MM.1S (cell line): ENCODE results near the gene RGS7.
"Not testable (repeated sequence)": the region's sequence is repeated elsewhere in the genome, so short reads cannot be mapped to it uniquely, and the experiment has no call there.

Experiments used
- DNase-seq: peaks from one replicate; pipeline ENCODE4 v3.0.0-alpha.2; 2015
- H2AFZ ChIP-seq: fragments of 300-600 bp; sonication (generic); 2 replicates; pipeline ENCODE4 v1.6.0; 2016; ENCODE audit warnings: antibody characterized with exemption, low read length
- H3F3A ChIP-seq: fragments of 300-600 bp; sonication (generic); 2 replicates; pipeline ENCODE4 v1.6.1; 2016; ENCODE audit warnings: mild to moderate bottlenecking, antibody characterized with exemption, low read length, moderate library complexity, mixed read lengths; ENCODE audit not compliant: insufficient read depth
- H3K27ac ChIP-seq: fragments of 300-600 bp; sonication (generic); 2 replicates; pipeline ENCODE4 v1.5.1; 2016; ENCODE audit warnings: mild to moderate bottlenecking, low read length
- H3K27me3 ChIP-seq: fragments of 300-600 bp; sonication (generic); replicated peaks from 2 replicates; pipeline ENCODE4 v1.6.0; 2016; ENCODE audit warnings: low read length; ENCODE audit not compliant: insufficient read depth
- H3K36me3 ChIP-seq: fragments of 300-600 bp; sonication (generic); replicated peaks from 2 replicates; pipeline ENCODE4 v1.6.1; 2016; ENCODE audit warnings: mild to moderate bottlenecking, low read length, mixed read lengths; ENCODE audit not compliant: insufficient read depth
- H3K4me1 ChIP-seq: fragments of 300-600 bp; sonication (generic); 2 replicates; pipeline ENCODE4 v1.6.1; 2016; ENCODE audit warnings: low read length, mixed read lengths
- H3K4me2 ChIP-seq: fragments of 300-600 bp; sonication (generic); 2 replicates; pipeline ENCODE4 v1.6.0; 2016; ENCODE audit warnings: low read depth, low read length
- H3K4me3 ChIP-seq: fragments of 300-600 bp; sonication (generic); 2 replicates; pipeline ENCODE4 v1.5.1; 2016; ENCODE audit warnings: low read length, mixed read lengths
- H3K79me2 ChIP-seq: fragments of 300-600 bp; sonication (generic); 2 replicates; pipeline ENCODE4 v1.6.1; 2016; ENCODE audit warnings: mixed run types, low read length, mixed read lengths
- H3K9ac ChIP-seq: fragments of 300-600 bp; sonication (generic); 2 replicates; pipeline ENCODE4 v1.6.1; 2016; ENCODE audit warnings: low read length, mixed read lengths
- H3K9me2 ChIP-seq: fragments of 300-600 bp; sonication (generic); replicated peaks from 2 replicates; pipeline ENCODE4 v1.6.1; 2016; ENCODE audit warnings: mild to moderate bottlenecking, low read length, mixed read lengths; ENCODE audit not compliant: insufficient read depth
- H3K9me3 ChIP-seq: fragments of 300-600 bp; sonication (generic); replicated peaks from 2 replicates; pipeline ENCODE4 v1.6.1; 2016; ENCODE audit warnings: mild to moderate bottlenecking, low read length, mixed read lengths; ENCODE audit not compliant: insufficient read depth
- H4K20me1 ChIP-seq: fragments of 300-600 bp; sonication (generic); 2 replicates; pipeline ENCODE4 v1.6.1; 2016; ENCODE audit warnings: mild to moderate bottlenecking, low read length, moderate library complexity, mixed read lengths; ENCODE audit not compliant: insufficient read depth
- CTCF ChIP-seq: fragments of 300-600 bp; sonication (generic); IDR thresholded peaks from 2 replicates; pipeline ENCODE4 v1.5.1; 2016; ENCODE audit warnings: antibody characterized with exemption, low read length, mixed read lengths
- EZH2 ChIP-seq: fragments of 300-600 bp; sonication (generic); optimal IDR thresholded peaks from 2 replicates; pipeline ENCODE3; 2017; ENCODE audit warnings: low read depth, mild to moderate bottlenecking, antibody characterized with exemption, low read length, mixed read lengths
- EZH2phosphoT487 ChIP-seq: fragments of 300-600 bp; sonication (generic); IDR thresholded peaks from 2 replicates; pipeline ENCODE4 v1.6.1; 2018; ENCODE audit warnings: antibody characterized with exemption, low read length

The RGS7 gene

GRCh38 chr1:240980342-240980741, 376.7 kb downstream of the RGS7 start:
- H3K4me3 ChIP-seq = no peak overlapping the region
- H3K36me3 ChIP-seq = no peaks in the 10 kb centered on the region
- no peaks in the 10 kb centered on the region for H3K9me3 ChIP-seq
- H3K9me2 ChIP-seq = no peaks in the 10 kb centered on the region
- no peak for TF ChIP-seq EZH2
- no peak for TF ChIP-seq CTCF
- no peak for TF ChIP-seq EZH2phosphoT487
- no peak overlapping the region for H3K9ac ChIP-seq
- H3K4me1 ChIP-seq = no peaks in the 10 kb centered on the region
- H4K20me1 ChIP-seq = no peaks in the 10 kb centered on the region
- DNase-seq = no peak
- no peaks in the 10 kb centered on the region for H3K27me3 ChIP-seq
- H3F3A ChIP-seq = no peaks in the 10 kb centered on the region
- H2AFZ ChIP-seq = no peak overlapping the region
- no peak overlapping the region for H3K27ac ChIP-seq
- no peaks in the 10 kb centered on the region for H3K79me2 ChIP-seq
- no peak overlapping the region for H3K4me2 ChIP-seq

GRCh38 chr1:240976685-240977084, 380.3 kb downstream of the RGS7 start:
- Histone ChIP-seq H3K27ac (no peak overlapping the region), H3K79me2 (no peaks in the 10 kb centered on the region), H3K4me3 (no peak overlapping the region), H3K4me1 (no peaks in the 10 kb centered on the region), H3K9ac (no peak overlapping the region), H3K9me2 (no peaks in the 10 kb centered on the region), H3K9me3 (no peaks in the 10 kb centered on the region), H2AFZ (no peak overlapping the region), H3K4me2 (no peak overlapping the region), H3K36me3 (no peaks in the 10 kb centered on the region), H3F3A (no peaks in the 10 kb centered on the region), H3K27me3 (no peaks in the 10 kb centered on the region), H4K20me1 (no peaks in the 10 kb centered on the region)
- no peak for DNase-seq
- no peak for TF ChIP-seq EZH2
- TF ChIP-seq CTCF = no peak
- TF ChIP-seq EZH2phosphoT487 = no peak

DNA sequence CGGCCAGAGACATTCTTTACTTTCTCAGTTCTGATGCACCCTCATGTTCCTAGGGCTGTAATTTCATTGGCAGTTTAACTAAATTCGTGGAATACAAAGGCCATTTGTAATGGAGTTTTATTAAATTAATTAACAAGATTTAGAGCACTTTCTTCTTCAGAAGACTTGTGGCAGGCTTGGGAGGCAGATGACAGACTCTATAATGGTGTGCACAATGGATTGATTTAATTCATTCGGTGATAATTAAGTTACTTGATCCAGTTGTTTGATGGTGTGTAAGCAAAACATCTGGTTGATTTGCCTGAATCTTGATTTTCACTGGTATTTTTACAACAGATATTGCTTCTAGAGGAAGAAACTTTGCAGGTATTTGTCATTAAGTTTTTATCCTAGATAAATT, 383.1 kb downstream of the RGS7 start:
- no peak overlapping the region for H3K4me3 ChIP-seq
- H3K79me2 ChIP-seq = no peaks in the 10 kb centered on the region
- DNase-seq = no peak
- no peak overlapping the region for H3K9ac ChIP-seq
- no peak overlapping the region for H3K4me2 ChIP-seq
- H3K4me1 ChIP-seq = no peaks in the 10 kb centered on the region
- H3F3A ChIP-seq = no peaks in the 10 kb centered on the region
- no peaks in the 10 kb centered on the region for H3K36me3 ChIP-seq
- no peaks in the 10 kb centered on the region for H3K9me2 ChIP-seq
- TF ChIP-seq EZH2 (no peak), CTCF (no peak), EZH2phosphoT487 (no peak)
- no peaks in the 10 kb centered on the region for H3K9me3 ChIP-seq
- no peaks in the 10 kb centered on the region for H4K20me1 ChIP-seq
- H2AFZ ChIP-seq = no peak overlapping the region
- no peak overlapping the region for H3K27ac ChIP-seq
- H3K27me3 ChIP-seq = no peaks in the 10 kb centered on the region

DNA sequence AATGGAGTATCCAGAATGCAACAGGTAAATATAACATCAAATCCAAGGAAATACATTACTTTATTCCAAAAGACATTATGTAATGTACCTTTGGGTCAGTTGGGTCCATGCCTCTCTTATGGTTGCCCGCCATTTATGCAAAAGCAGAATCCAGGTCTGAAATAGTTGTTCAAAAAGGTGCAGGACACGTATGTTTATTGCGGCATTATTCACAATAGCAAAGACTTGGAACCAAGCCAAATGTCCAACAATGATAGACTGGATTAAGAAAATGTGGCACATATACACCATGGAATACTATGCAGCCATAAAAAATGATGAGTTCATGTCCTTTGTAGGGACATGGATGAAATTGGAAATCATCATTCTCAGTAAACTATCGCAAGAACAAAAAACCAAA, 384.9 kb downstream of the RGS7 start:
- H3K27me3 ChIP-seq, H4K20me1 ChIP-seq, H3K79me2 ChIP-seq, H3K4me3 ChIP-seq, H3K9me2 ChIP-seq, H3F3A ChIP-seq, H2AFZ ChIP-seq, H3K4me2 ChIP-seq, H3K36me3 ChIP-seq, H3K4me1 ChIP-seq, H3K27ac ChIP-seq, H3K9ac ChIP-seq, DNase-seq, H3K9me3 ChIP-seq: not testable (repeated sequence)
